CD4-positive, alpha-beta T cell (primary cell): Measurements from ENCODE around the gene OPRD1. TPM values are rescaled to one million over a fixed set of nuclear protein-coding genes. Genes with fewer than 3 reads are reported as not detected.
A peak's percentile ranks its signal among the peaks of the same experiment; 100 is the strongest.
"Not testable (repeated sequence)": the region's sequence is repeated elsewhere in the genome, so short reads cannot be mapped to it uniquely, and the experiment has no call there.

ENCODE experiments used
- ATAC-seq: fragments of 200-7000 bp; cut with Tn5 transposase; one replicate; pipeline ENCODE4 v1.10.0; 2022; ENCODE audit warnings: mild to moderate bottlenecking; ENCODE audit not compliant: poor library complexity
- CTCF ChIA-PET: fragments of 350-600 bp; sonication (Branson Sonifier 250); formaldehyde crosslinking; loops from one replicate; lab custom pipeline; 2021; ENCODE audit warnings: antibody characterized with exemption, inconsistent platforms; lab: Charles Lee
- POLR2A ChIA-PET: fragments of 350-600 bp; sonication (Branson Sonifier 250); formaldehyde crosslinking; loops from one replicate; lab custom pipeline; 2021; ENCODE audit warnings: antibody characterized with exemption, inconsistent platforms; lab: Charles Lee
- DNase-seq, 14 experiments: peaks; one replicate each; pipeline ENCODE4 v3.0.0-alpha.2; 2013 to 2020; ENCODE audit warnings: mixed read lengths in 2 of 14
- H3K27ac ChIP-seq, 2 donors: one replicate each; pipeline versions ENCODE4 v1.5.1 to v1.7.0; 2013; ENCODE audit warnings: low read length in 2 of 2, low read depth in 1 of 2, mild to moderate bottlenecking in 1 of 2
- H3K27me3 ChIP-seq, 2 experiments: 1 replicate in 1 of 2; 2 replicates in 1 of 2; pipeline versions ENCODE4 v1.6.1 to v1.7.0; 2013; ENCODE audit warnings: low read length in 2 of 2, control low read depth in 1 of 2, mild to moderate bottlenecking in 1 of 2, moderate library complexity in 1 of 2; ENCODE audit not compliant: insufficient read depth in 2 of 2, control insufficient read depth in 1 of 2
- H3K36me3 ChIP-seq: one replicate; pipeline ENCODE4 v1.6.1; 2013; ENCODE audit warnings: low read length, control low read depth; ENCODE audit not compliant: insufficient read depth
- H3K4me1 ChIP-seq: one replicate; pipeline ENCODE4 v1.6.1; 2013; ENCODE audit warnings: low read length, control low read depth; ENCODE audit not compliant: insufficient read depth
- H3K4me3 ChIP-seq: one replicate; pipeline ENCODE4 v1.5.1; 2013; ENCODE audit warnings: mild to moderate bottlenecking, low read length, moderate library complexity
- H3K9me3 ChIP-seq, 2 experiments: 1 replicate in 1 of 2; 2 replicates in 1 of 2; pipeline versions ENCODE4 v1.6.1 to v1.7.0; 2013; ENCODE audit warnings: low read length in 2 of 2, mild to moderate bottlenecking in 2 of 2, control low read depth in 1 of 2, moderate library complexity in 1 of 2; ENCODE audit not compliant: control insufficient read depth in 1 of 2, insufficient read depth in 1 of 2
- H3K27ac Mint-ChIP-seq: one replicate; pipeline ENCODE4 v1.8.0; 2020; ENCODE audit warnings: mixed read lengths
- H3K27me3 Mint-ChIP-seq: one replicate; pipeline ENCODE4 v1.8.0; 2021; ENCODE audit warnings: mixed read lengths
- H3K36me3 Mint-ChIP-seq: one replicate; pipeline ENCODE4 v1.8.0; 2021; ENCODE audit warnings: low read depth, mixed read lengths
- H3K4me1 Mint-ChIP-seq: one replicate; pipeline ENCODE4 v1.8.0; 2021; ENCODE audit warnings: low read depth, mixed read lengths
- H3K4me3 Mint-ChIP-seq: one replicate; pipeline ENCODE4 v1.8.0; 2020; ENCODE audit warnings: mild to moderate bottlenecking, mixed read lengths
- H3K9me3 Mint-ChIP-seq: one replicate; pipeline ENCODE4 v1.8.0; 2020; ENCODE audit warnings: mixed read lengths
- CTCF ChIP-seq: fragments of 200-600 bp; IDR thresholded peaks from one replicate; pipeline ENCODE4 v1.8.0; 2022; ENCODE audit warnings: antibody characterized with exemption, mild to moderate bottlenecking
- intact Hi-C, 2 experiments: fragments of 100-400 bp; cut with DNase I in 1 of 2; cut with micrococcal nuclease in 1 of 2; formaldehyde crosslinking; loops; one replicate each; pipeline versions ENCODE4 v1.15.1 to v1.9.0; 2023 to 2025; cut with DNase I, micrococcal nuclease
- total RNA-seq, 174 experiments: library from RNA in 2 of 174; stranded (reverse) in 2 of 174; gene quantifications; one replicate each; pipeline ENCODE4 v1.2.3 and lab custom pipeline; 2021 to 2026

The OPRD1 gene
- total RNA-seq, 2 experiments from 2014 or later = not detected

- no peaks in the 10 kb centered on the region for H3K36me3 ChIP-seq
- Mint-ChIP-seq H3K27me3 (no peaks in the 10 kb centered on the region), H3K36me3 (no peaks in the 10 kb centered on the region), H3K9me3 (no peaks in the 10 kb centered on the region), H3K4me1 (peaks cover 10% of the 10 kb centered on the region), H3K27ac (peak overlapping the region; percentile 3), H3K4me3 (no peak overlapping the region)
- intact Hi-C loops = no loop called here
- no peaks in the 10 kb centered on the region for H3K27me3 ChIP-seq
- ATAC-seq (no peak), DNase-seq (peak in 2 of 14 experiments; percentile 15 to 33)
- POLR2A ChIA-PET = no interaction called here
- no peaks in the 10 kb centered on the region for H3K9me3 ChIP-seq
- TF ChIP-seq CTCF = no peak
- CTCF ChIA-PET = no interaction called here
- no peak overlapping the region for H3K27ac ChIP-seq
- H3K4me3 ChIP-seq = no peak overlapping the region
- H3K4me1 ChIP-seq = peaks cover 6% of the 10 kb centered on the region
Measured at GRCh38 chr1:28845786-28846543, 34.0 kb downstream of the OPRD1 start.

GRCh38 chr1:28847207-28847606 is 35.2 kb downstream of the OPRD1 start:
- H3K27ac ChIP-seq, H3K36me3 Mint-ChIP-seq, CTCF ChIA-PET, H3K27ac Mint-ChIP-seq, H3K4me1 ChIP-seq, ATAC-seq, H3K36me3 ChIP-seq, H3K4me3 Mint-ChIP-seq, H3K4me3 ChIP-seq, intact Hi-C loops, DNase-seq, H3K9me3 Mint-ChIP-seq, H3K9me3 ChIP-seq, H3K27me3 Mint-ChIP-seq, POLR2A ChIA-PET, H3K4me1 Mint-ChIP-seq, H3K27me3 ChIP-seq: not testable (repeated sequence)

DNA sequence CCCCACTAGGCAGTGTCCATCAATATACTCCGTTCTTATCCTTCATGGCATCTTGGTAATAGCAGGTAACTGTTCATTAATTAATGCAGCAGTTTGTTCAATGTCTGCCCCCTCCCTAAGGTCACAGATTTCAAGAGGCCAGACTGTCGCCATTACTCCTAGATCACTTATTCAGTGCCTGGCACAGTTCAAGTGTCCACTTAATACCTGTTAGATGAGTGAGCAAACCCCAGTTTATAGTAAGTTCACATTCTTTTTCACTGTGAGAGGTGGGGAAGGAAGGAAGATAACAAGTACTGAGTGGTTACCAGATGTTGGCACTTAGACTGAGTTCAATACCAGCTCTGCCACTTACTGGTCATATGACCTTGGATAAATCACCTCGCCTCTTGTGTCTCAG is 36.4 kb downstream of the OPRD1 start:
- peaks cover 6% of the 10 kb centered on the region for H3K4me1 ChIP-seq
- Mint-ChIP-seq H3K27me3 (no peaks in the 10 kb centered on the region), H3K36me3 (no peaks in the 10 kb centered on the region), H3K27ac (no peak overlapping the region), H3K4me1 (peaks cover 10% of the 10 kb centered on the region), H3K4me3 (no peak overlapping the region), H3K9me3 (no peaks in the 10 kb centered on the region)
- no peaks in the 10 kb centered on the region for H3K36me3 ChIP-seq
- intact Hi-C loops = no loop called here
- ChIA-PET POLR2A (no interaction called here), CTCF (no interaction called here)
- H3K27me3 ChIP-seq = no peaks in the 10 kb centered on the region
- ATAC-seq = no peak
- H3K9me3 ChIP-seq = no peaks in the 10 kb centered on the region
- no peak overlapping the region for H3K27ac ChIP-seq
- no peak for DNase-seq
- H3K4me3 ChIP-seq = no peak overlapping the region
- TF ChIP-seq CTCF = no peak
